GM12891 (cell line): ENCODE results near the gene MSL1.

Source experiments
- PAX5 ChIP-seq: IDR thresholded peaks from 2 replicates; pipeline ENCODE4 v1.6.1; 2011; ENCODE audit warnings: low read length, moderate library complexity, mild to moderate bottlenecking; ENCODE audit not compliant: insufficient read depth, severe bottlenecking
- POLR2A ChIP-seq: IDR thresholded peaks from 2 replicates; pipeline ENCODE4 v1.6.1; 2011; ENCODE audit warnings: low read depth, low read length, control low read depth
- POLR2AphosphoS5 ChIP-seq: IDR thresholded peaks from 2 replicates; pipeline ENCODE4 v1.6.1; 2011; ENCODE audit warnings: low read depth, low read length, control low read depth
- POU2F2 ChIP-seq: IDR thresholded peaks from 2 replicates; pipeline ENCODE4 v1.6.1; 2011; ENCODE audit warnings: low read depth, mild to moderate bottlenecking, control low read depth, low read length, moderate library complexity
- SPI1 ChIP-seq: IDR thresholded peaks from 2 replicates; pipeline ENCODE4 v1.6.1; 2011; ENCODE audit warnings: low read depth, low read length, control low read depth
- TAF1 ChIP-seq: IDR thresholded peaks from 2 replicates; pipeline ENCODE4 v1.6.1; 2011; ENCODE audit warnings: low read depth, low read length, control low read depth

- TF ChIP-seq POLR2A (no peak), POLR2AphosphoS5 (no peak), TAF1 (no peak), PAX5 (no peak), SPI1 (no peak), POU2F2 (no peak)
Measured at GRCh38 chr17:40110026-40110845, 11.5 kb upstream of the MSL1 start.
